ENCODE data around the gene PLIN1.

Gene PLIN1

GRCh38 chr15:89648106-89649012 lies 30.8 kb downstream of the PLIN1 start:
- DNase-seq (ENCODE audit: low read depth): no peak
- no peak for TF ChIP-seq CTCF (IDR thresholded peaks at IDR 0.05; ENCODE audit: control insufficient read depth, insufficient read depth, low read depth, low read length, missing control alignments)
- H3K4me3 ChIP-seq (ENCODE audit: control insufficient read depth, low read depth, low read length): no peak overlapping the region

DNA sequence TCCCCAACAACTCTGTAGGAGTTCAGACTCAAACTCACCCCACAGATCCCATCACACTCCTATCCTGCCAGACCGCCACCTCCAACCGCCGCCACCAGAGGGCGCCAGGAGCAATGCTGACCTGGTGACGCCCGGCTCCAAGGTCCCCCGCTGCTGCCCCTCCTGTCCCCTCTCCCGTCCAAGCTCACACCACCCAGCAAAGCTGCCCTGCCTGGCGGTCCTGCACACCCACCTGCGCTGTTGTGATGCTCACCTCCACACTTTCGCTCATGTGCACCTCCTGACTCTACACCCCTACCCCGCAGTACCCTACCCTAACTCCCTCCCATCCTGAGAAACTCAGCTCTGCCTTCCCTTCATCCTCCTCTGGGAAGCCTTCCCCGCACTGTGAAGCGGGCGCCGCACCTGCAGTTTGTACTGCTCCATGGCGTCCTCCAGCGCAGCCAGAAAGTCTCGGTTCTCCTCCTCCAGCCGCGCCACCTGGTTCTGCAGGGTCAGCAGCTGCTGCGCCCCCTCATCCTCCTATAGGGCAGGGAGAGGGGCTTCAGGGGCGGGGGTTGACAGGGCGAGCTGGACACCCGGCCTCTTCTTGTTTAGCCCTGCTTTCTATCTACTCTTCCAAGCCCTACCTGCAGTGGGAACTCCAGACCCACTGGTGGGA lies 31.8 kb downstream of the PLIN1 start:
- peak; percentile 91 for TF ChIP-seq CTCF (IDR thresholded peaks at IDR 0.05; ENCODE audit: control insufficient read depth, insufficient read depth, low read depth, low read length, missing control alignments)
- DNase-seq (ENCODE audit: low read depth): no peak
- H3K4me3 ChIP-seq (ENCODE audit: control insufficient read depth, low read depth, low read length): no peak overlapping the region

DNA sequence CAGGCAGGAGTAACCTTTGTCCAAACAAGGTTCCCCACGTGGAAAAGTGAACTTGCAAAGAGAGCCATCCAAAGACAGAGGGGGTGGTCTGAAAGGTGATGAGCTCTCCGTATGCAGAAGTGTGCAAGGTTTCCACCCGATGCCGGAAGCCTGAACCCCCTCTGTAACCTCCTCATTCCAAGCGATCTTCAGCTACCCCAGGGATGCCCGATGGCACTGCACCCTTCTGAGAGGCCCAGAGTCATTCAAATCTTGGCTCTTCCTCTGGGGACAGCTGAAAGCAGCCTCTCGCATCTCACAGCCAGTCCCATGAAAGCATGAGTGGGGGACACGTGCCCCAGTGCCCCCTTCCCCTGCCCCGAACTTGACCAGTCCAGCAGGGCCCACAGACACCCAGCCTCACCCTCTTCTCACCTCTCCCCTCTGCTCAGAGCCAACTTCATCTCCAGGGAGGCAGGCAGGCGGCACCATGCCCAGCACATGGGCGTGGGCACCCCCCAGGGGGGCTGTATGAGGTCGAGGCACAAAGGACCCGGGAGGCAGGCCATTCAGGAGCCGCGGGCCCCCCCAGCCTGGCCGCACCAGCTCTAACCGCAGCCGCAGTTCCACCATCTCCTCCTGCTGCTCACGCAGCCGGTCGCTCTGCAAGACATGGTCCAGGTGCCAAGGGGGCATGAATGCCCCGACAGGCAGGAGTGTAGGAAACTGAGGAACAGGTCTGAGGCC lies 32.6 kb downstream of the PLIN1 start:
- DNase-seq (ENCODE audit: low read depth): no peak
- H3K4me3 ChIP-seq (ENCODE audit: control insufficient read depth, low read depth, low read length): no peak overlapping the region
- no peak for TF ChIP-seq CTCF (IDR thresholded peaks at IDR 0.05; ENCODE audit: control insufficient read depth, insufficient read depth, low read depth, low read length, missing control alignments)

GRCh38 chr15:89645680-89646079 lies 33.5 kb downstream of the PLIN1 start:
- H3K4me3 ChIP-seq (ENCODE audit: control insufficient read depth, low read depth, low read length): no peak overlapping the region
- no peak for TF ChIP-seq CTCF (IDR thresholded peaks at IDR 0.05; ENCODE audit: control insufficient read depth, insufficient read depth, low read depth, low read length, missing control alignments)
- no peak for DNase-seq (ENCODE audit: low read depth)

- no peak for TF ChIP-seq CTCF (IDR thresholded peaks at IDR 0.05; ENCODE audit: control insufficient read depth, insufficient read depth, low read depth, low read length, missing control alignments)
- no peak for DNase-seq (ENCODE audit: low read depth)
- H3K4me3 ChIP-seq (ENCODE audit: control insufficient read depth, low read depth, low read length): no peak overlapping the region
Observed at GRCh38 chr15:89642106-89642505, 37.1 kb downstream of the PLIN1 start.

- DNase-seq (ENCODE audit: low read depth): no peak
- no peak for TF ChIP-seq CTCF (IDR thresholded peaks at IDR 0.05; ENCODE audit: control insufficient read depth, insufficient read depth, low read depth, low read length, missing control alignments)
- H3K4me3 ChIP-seq (ENCODE audit: control insufficient read depth, low read depth, low read length): no peak overlapping the region
Observed at GRCh38 chr15:89641053-89641452, 38.1 kb downstream of the PLIN1 start.

Measured in AG09309 (cell line).